ENCODE results near the gene KCNMA1. TPM values are rescaled to one million over a fixed set of nuclear protein-coding genes. Genes with fewer than 3 reads are reported as not detected.

The KCNMA1 gene
- total RNA-seq, 1 donor: 77.8 TPM

DNA sequence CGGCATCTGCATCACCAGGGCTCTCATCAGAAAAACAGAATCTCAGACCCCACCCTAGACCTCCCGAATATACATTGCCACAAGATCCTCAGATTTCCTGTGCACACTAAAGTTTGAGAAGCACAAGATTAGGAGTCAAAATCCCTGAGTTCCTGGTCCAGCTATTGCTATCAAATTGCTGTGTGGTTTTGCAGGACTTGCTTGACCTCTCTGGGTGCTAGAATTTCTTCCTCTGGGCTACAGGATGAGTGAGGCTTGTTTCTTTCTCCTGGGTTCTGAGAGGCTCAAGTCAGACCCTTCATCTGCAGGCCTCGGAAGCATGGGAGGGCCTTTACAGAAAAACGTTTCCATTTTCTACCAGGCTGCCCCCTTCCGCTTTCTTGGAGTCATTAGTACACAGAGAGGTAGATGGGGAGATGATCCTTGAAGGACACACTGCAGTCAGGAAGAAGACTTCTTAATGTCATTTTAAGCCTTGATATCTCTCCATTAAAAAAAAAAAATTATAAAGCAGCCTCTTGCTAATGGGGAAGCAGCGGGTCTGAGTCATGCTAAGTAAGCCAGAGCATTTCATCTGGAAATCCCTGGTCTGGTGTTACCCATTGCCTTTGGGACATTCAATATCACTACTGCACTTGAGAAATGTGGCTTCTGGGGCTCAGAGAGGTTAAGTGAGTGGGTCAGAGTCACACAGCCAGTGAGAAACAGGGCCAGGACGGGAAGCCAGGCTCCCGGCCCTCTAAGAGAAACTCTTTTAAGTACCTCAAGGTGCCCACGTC lies 173.5 kb downstream of the KCNMA1 start:
- no peak overlapping the region for H3K4me2 ChIP-seq (ENCODE audit: insufficient read depth, low read length)
- H4K20me1 ChIP-seq (ENCODE audit: insufficient read depth, low read length): no peaks in the 10 kb centered on the region
- no peaks in the 10 kb centered on the region for H3K79me2 ChIP-seq (ENCODE audit: insufficient read depth, low read length)
- H3K4me3 ChIP-seq (ENCODE audit: insufficient read depth, low read length): no peak overlapping the region
- peaks cover 5% of the 10 kb centered on the region for H3K4me1 ChIP-seq (ENCODE audit: insufficient read depth, low read length)
- H3K9me3 ChIP-seq (ENCODE audit: low read depth, low read length): no peaks in the 10 kb centered on the region
- peak; percentile 79 for DNase-seq (ENCODE audit: insufficient read length, low spot score, missing footprints)
- no peaks in the 10 kb centered on the region for H3K27me3 ChIP-seq (ENCODE audit: insufficient read depth, low read length)
- TF ChIP-seq, protein P1, sequence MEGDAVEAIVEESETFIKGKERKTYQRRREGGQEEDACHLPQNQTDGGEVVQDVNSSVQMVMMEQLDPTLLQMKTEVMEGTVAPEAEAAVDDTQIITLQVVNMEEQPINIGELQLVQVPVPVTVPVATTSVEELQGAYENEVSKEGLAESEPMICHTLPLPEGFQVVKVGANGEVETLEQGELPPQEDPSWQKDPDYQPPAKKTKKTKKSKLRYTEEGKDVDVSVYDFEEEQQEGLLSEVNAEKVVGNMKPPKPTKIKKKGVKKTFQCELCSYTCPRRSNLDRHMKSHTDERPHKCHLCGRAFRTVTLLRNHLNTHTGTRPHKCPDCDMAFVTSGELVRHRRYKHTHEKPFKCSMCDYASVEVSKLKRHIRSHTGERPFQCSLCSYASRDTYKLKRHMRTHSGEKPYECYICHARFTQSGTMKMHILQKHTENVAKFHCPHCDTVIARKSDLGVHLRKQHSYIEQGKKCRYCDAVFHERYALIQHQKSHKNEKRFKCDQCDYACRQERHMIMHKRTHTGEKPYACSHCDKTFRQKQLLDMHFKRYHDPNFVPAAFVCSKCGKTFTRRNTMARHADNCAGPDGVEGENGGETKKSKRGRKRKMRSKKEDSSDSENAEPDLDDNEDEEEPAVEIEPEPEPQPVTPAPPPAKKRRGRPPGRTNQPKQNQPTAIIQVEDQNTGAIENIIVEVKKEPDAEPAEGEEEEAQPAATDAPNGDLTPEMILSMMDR (IDR thresholded peaks at IDR 0.05; ENCODE audit: extremely low read depth, low read depth, low read length): no peak
- no peak overlapping the region for H2AFZ ChIP-seq (ENCODE audit: low read length)
- no peaks in the 10 kb centered on the region for H3K36me3 ChIP-seq (ENCODE audit: insufficient read depth, low read length)
- H3K27ac ChIP-seq (ENCODE audit: low read depth, low read length): no peak overlapping the region

DNA sequence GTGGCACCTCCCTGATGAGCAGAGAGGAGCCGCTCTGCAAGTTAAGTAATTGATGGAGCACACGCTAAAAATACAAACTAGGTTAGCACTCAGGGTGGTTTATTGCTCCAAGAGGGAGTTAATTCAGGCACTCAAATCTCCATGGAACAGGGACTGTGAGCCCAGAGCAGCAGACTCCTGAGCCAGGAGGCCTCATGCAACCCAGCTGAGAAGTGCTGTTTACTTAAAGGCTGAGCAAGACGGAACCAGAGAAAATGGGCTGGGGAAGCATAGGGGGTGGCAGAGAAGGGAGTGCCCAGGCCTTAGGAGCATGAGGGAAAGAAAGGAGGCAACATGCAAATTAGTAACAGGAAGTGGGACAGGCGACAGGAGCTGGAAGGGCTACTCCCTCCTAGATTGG lies 174.1 kb downstream of the KCNMA1 start:
- Histone ChIP-seq H2AFZ (ENCODE audit: low read length) (no peak overlapping the region), H4K20me1 (ENCODE audit: insufficient read depth, low read length) (no peaks in the 10 kb centered on the region), H3K9me3 (ENCODE audit: low read depth, low read length) (no peaks in the 10 kb centered on the region), H3K79me2 (ENCODE audit: insufficient read depth, low read length) (no peaks in the 10 kb centered on the region), H3K4me2 (ENCODE audit: insufficient read depth, low read length) (no peak overlapping the region), H3K4me1 (ENCODE audit: insufficient read depth, low read length) (peaks cover 9% of the 10 kb centered on the region), H3K4me3 (ENCODE audit: insufficient read depth, low read length) (no peak overlapping the region), H3K27me3 (ENCODE audit: insufficient read depth, low read length) (no peaks in the 10 kb centered on the region), H3K27ac (ENCODE audit: low read depth, low read length) (no peak overlapping the region), H3K36me3 (ENCODE audit: insufficient read depth, low read length) (no peaks in the 10 kb centered on the region)
- DNase-seq (ENCODE audit: insufficient read length, low spot score, missing footprints): no peak
- TF ChIP-seq, protein P1 (IDR thresholded peaks at IDR 0.05; ENCODE audit: extremely low read depth, low read depth, low read length): no peak

DNA sequence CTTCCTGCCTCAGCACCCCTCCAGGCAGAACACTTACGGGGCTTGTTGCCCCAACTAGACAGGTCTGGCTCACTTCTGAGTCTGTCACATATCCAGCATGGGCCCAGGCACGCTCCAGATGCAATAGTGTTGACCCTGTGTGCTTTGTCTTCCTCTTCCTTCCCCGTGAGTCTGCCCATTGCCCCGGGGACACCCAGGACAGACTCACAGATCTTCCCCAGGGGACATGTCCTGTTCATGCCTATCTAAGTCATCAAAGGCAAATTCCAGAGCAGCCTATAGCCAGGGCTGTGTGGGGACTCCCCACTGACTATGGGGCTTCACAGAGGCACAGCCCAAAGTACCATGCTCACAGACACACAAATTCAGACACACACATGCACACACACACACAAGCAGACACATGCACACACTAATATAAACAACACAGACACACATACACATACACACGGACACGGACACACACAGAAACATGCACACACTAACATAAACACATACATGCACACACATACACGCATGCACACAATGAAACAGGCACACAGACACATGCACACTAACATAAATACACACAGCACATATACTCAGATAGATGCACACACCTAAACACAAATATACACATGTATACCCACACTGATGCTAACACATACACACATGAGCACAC lies 175.8 kb downstream of the KCNMA1 start:
- H3K79me2 ChIP-seq (ENCODE audit: insufficient read depth, low read length): peaks cover 3% of the 10 kb centered on the region
- peaks cover 9% of the 10 kb centered on the region for H3K4me1 ChIP-seq (ENCODE audit: insufficient read depth, low read length)
- DNase-seq (ENCODE audit: insufficient read length, low spot score, missing footprints): no peak

DNA sequence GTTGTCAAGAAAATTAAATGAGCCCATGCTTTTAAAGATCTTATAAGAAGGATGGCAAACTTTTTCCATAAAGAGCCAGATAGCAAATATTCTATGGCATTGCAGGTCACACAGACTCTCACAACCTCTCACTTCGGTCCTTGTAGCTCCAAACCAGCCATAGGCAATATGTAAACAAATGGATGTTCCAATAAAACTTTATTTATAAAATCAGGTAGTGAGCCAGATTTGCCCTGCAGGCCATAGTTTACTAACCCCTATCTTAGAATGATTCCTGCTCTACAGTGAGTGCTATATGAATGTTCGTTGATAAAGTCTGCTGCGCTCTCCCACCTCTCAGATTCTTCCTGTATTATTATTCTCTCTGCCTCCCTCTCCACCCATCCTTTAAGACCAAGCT lies 177.7 kb downstream of the KCNMA1 start:
- no peak overlapping the region for H2AFZ ChIP-seq (ENCODE audit: low read length)
- H3K4me2 ChIP-seq (ENCODE audit: insufficient read depth, low read length): no peak overlapping the region
- H3K27ac ChIP-seq (ENCODE audit: low read depth, low read length): no peak overlapping the region
- peaks cover 3% of the 10 kb centered on the region for H3K79me2 ChIP-seq (ENCODE audit: insufficient read depth, low read length)
- TF ChIP-seq, protein P1 (IDR thresholded peaks at IDR 0.05; ENCODE audit: extremely low read depth, low read depth, low read length): no peak
- no peak for DNase-seq (ENCODE audit: insufficient read length, low spot score, missing footprints)
- H3K27me3 ChIP-seq (ENCODE audit: insufficient read depth, low read length): no peaks in the 10 kb centered on the region
- no peak overlapping the region for H3K4me3 ChIP-seq (ENCODE audit: insufficient read depth, low read length)
- H4K20me1 ChIP-seq (ENCODE audit: insufficient read depth, low read length): no peaks in the 10 kb centered on the region
- H3K36me3 ChIP-seq (ENCODE audit: insufficient read depth, low read length): no peaks in the 10 kb centered on the region
- H3K9me3 ChIP-seq (ENCODE audit: low read depth, low read length): no peaks in the 10 kb centered on the region
- H3K4me1 ChIP-seq (ENCODE audit: insufficient read depth, low read length): peaks cover 9% of the 10 kb centered on the region

More for the DNA sequence above, 175.8 kb downstream of the KCNMA1 start:
- H4K20me1 ChIP-seq (ENCODE audit: insufficient read depth, low read length): no peaks in the 10 kb centered on the region
- H2AFZ ChIP-seq (ENCODE audit: low read length): no peak overlapping the region
- no peak overlapping the region for H3K4me3 ChIP-seq (ENCODE audit: insufficient read depth, low read length)
- H3K27ac ChIP-seq (ENCODE audit: low read depth, low read length): no peak overlapping the region
- no peaks in the 10 kb centered on the region for H3K36me3 ChIP-seq (ENCODE audit: insufficient read depth, low read length)
- TF ChIP-seq, protein P1 (IDR thresholded peaks at IDR 0.05; ENCODE audit: extremely low read depth, low read depth, low read length): no peak
- no peak overlapping the region for H3K4me2 ChIP-seq (ENCODE audit: insufficient read depth, low read length)
- H3K27me3 ChIP-seq (ENCODE audit: insufficient read depth, low read length): no peaks in the 10 kb centered on the region
- H3K9me3 ChIP-seq (ENCODE audit: low read depth, low read length): no peaks in the 10 kb centered on the region

All from osteoblast (primary cell).